ENCODE data around the gene BDKRB2.

- no peak for TF ChIP-seq POLR2A (IDR thresholded peaks at IDR 0.05; ENCODE audit: low read depth, low read length)
- TF ChIP-seq POLR2AphosphoS5 (IDR thresholded peaks at IDR 0.05; ENCODE audit: low read depth, low read length), result no peak
Observed at GRCh38 chr14:96284008-96284407, 79.4 kb downstream of the BDKRB2 start.

Measured in GM12892 (cell line).